C1 segment of cervical spinal cord (tissue), 14 donors: ENCODE data around the gene NCOA5.
"Not testable (repeated sequence)": the region's sequence is repeated elsewhere in the genome, so short reads cannot be mapped to it uniquely, and the experiment has no call there.

Experiments
- DNase-seq, 14 donors: peaks; one replicate each; lab custom pipeline; 2025; lab: John Stamatoyannopoulos, UW

NCOA5 gene

DNA sequence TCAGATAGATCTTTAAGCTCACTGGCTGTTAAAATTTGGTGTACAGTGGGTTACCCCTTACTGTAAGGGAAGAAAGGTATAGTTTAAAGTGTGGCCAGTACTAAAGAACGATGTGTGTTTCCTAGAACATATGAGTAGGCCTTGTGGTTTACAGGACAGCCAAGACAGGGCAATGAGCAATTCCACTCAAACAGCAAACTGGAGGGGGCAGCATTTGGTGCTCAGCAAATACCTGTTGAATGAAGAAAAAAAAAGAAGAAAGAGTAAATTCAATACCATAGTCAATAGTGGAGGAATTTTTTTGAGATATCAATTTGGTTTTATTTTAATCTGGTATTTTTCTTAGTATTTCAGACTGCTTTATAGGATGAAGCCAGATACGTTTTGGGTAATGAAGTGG, 3.8 kb upstream of the NCOA5 start:
- DNase-seq = no peak

DNA sequence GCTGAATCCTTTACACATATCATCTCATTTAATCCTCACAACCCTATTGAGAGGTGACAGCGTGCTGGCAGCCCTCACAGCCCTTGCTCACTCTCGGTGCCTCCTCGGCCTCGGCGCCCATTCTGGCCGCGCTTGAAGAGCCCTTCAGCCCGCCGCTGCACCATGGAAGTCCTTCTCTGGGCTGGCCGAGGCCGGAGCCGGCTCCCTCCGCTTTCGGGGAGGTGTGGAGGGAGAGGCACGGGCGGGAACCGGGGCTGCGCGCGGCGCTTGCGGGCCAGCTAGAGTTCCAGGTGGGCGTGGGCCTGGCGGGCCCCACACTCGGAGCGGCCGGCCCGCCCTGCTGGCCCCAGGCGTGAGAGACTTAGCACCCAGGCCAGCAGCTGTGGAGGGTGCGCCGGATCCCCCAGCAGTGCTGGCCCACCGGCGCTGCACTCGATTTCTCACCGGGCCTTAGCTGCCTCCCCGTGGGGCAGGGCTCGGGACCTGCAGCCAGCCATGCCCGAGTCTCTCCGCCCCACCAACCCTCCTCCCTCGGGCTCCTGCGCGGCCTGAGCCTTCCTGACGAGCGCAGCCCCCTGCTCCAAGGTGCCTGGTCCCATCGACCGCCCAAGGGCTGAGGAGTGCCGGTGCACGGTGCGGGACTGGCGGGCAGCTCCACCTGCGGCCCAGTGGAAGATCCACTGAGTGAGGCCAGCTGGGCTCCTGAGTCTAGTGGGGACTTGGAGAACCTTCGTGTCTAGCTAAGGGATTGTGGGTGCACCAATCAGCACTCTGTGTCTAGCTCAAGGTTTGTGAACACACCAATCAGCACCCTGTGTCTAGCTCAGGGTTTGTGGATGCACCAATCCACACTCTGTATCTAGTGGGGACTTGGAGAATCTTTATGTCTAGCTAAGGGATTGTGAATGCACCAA, 2.1 kb upstream of the NCOA5 start:
- DNase-seq = not testable (repeated sequence)

DNA sequence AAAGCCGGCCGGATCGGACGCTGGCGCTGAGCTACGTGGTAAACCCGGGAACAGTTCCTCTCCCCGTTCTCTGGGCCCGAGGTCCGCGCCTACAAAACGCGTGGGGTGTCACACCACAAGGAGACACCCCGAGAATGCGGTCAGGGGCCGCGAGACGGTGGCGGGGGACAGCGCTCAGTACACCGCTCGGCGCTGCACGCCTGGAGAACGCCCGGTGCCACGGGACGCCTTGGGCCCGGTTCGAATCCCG, 670 bp downstream of the NCOA5 start:
- no peak for DNase-seq

DNA sequence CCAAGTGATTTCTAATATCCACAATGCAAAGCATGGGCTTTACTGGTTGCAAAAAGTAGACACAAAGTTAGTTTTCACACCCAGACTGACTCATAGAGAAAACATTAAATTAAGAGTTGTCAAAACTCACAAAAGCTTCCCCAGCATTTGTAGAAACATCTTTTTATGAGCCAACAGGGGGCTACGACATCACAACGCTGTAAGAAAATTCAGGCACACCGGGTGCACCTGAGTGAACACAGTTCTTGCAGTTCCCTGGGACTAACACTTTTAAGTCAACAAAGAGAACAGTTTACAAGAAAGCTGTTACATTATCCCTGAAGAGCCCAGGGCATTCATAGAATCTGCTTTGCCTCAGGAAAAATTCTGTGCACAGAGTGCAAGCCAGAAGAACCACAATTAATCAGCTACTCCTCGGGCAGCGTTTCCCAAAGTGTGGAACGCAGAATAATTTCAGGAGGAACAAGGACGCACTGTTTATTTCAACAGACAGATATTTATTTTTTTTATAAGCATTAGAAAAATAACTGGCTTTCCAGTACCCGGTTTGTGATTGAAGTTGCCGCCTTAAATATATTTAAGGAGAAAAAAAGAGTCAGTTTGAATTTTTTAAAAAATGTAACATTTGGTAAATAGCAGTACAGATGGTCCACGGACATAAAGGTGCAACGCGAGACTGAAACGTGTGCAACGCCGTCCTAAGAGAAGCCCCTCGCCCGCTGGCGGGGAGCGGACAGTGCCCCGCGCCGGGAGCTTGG, 1.2 kb downstream of the NCOA5 start:
- DNase-seq = peak in 1 of 14 donors; percentile 15

DNA sequence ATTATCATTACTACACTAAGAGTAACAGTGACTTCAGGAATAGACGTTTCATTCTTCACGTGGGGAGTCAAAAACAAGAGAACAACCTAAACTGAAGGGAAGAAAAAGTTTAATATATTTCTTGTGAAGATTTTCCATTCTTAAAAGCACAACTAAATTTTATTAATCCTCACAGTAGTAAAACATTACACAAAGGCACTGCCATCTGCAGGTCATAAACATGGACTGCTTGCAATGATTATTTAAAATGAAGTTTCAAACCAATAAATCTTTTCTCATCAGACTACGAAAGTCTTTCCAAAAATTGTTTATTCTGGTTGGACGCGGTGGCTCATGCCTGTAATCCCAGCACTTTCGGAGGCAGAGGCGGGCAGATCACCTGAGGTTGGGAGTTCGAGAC, 2.6 kb downstream of the NCOA5 start:
- no peak for DNase-seq

DNA sequence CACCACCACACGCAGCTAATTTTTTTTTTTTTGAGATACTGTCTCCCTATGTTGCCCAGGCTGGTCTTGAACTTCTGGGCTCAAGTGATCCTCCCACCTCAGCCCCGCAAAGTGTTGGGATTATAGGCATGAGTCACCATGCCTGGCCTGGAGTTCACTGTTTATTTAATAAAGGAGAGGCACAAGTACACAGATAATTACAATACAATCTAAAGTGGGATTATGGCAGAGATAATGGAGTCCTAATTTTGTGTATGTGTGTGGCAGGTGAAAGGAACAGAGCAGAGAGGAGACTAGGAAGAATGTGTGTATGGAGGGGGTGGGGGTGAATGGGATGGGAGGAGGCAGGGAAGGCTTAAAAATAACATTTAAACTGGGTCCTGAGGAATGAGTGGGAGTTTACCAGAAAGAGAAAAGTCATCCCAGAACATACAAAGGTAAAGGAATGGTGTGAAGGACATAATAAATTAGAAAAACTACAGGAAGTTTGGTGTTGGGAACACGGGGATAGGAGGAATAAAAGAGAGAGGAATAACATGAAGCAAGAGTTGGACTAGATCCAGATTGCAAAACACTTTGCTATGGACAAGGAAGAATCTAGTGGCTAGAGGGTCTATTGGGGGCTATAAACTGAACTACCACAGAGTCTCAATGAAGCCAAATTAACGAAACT, 4.4 kb downstream of the NCOA5 start:
- no peak for DNase-seq

DNA sequence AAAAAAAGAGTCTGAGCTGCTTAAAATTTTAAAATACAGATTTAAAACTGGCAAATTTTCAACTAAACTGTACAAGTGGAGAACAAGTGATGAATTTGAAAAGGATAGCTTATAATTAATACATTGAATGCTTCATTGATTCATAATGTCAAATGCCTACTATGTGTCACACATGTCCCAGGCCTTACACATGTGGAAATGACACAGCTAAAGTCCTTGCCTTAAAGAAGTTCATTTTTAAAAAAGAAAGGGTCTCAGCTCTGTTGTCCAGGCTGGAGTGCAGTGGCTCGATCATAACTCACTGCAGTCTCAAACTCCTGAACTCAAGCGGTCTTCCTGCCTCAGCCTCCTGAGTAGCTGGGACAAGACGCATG, 5.0 kb downstream of the NCOA5 start:
- no peak for DNase-seq

DNA sequence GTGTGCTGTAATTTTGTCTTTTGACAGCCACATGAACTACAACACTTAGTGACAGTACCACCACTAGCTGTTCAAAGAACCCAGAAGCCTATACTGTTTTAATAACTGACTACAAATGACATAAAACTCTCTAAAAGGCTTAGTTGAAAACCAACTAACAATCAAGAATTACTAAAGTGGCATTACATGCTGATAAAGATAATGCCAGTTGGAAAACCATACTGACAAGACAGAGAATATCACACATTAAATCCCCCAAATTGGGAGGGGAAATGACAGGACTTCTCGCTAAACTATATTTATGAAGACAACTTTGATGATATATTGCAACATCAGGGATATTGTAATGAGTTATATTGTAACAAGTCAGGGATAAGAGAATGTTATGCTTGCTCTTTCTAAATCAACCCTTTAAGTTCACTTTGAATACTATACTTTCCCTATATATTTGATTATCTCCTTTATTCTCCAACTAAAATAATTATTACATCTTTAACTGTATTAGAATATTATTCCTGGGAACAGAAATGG, 6.2 kb downstream of the NCOA5 start:
- no peak for DNase-seq

DNA sequence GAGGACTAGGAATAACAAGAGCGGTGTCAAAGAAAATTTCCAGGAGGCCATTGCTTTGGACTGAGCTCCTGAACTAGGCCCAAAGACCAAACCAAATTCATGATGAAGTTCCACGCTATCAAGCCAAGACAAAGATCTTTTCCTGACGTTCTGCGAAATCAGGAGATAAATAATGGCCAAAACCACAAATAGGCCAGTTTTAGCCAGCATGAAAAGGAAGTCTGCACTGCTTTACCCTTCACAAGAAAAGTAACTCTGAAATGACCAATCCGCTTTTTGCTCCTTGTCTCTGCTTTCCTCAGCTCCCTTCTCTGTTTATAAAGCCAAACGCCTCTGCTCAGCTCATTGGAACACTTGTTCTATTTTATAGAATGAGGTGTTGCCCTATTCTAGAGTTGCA, 6.7 kb downstream of the NCOA5 start:
- peak in 1 of 14 donors; percentile 6 for DNase-seq

DNA sequence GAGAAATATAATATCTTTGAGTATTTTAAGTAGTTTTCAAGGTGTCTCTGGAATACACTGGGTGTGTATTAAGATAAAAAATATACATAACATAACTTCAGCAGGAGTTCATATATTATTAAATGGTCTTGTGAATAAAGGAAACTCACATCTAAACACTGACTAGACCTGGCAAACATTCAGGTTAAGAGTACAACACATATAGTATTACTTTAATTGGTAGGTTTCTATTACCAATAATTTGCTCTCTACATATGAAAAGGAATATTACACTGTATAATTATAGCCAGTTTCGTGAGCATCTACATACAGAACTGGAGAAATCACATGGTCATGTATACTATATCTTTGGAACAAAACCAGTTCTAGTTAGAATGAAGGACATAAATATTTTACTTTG, 8.7 kb downstream of the NCOA5 start:
- no peak for DNase-seq

DNA sequence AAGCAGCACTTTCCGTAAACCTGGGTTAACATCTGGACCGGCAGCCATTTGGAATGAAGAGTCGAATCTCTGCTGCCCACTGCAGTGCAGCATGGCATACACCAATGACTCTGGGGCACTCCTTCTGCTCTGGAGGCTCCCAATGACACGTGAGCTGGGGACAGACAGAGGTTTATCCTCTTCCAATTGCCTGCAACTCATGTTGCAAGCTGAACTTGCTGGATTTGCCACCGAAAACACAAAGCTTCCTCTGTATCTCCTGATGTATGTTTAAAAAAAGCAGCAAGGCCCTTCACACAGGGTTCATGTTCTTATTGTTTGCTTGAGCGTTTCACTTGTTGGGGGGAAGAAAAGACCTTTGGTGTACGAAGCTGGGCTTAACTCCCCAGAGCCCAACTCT, 10.8 kb downstream of the NCOA5 start:
- peak in 3 of 14 donors; percentile 13 to 29 (median 24) for DNase-seq

DNA sequence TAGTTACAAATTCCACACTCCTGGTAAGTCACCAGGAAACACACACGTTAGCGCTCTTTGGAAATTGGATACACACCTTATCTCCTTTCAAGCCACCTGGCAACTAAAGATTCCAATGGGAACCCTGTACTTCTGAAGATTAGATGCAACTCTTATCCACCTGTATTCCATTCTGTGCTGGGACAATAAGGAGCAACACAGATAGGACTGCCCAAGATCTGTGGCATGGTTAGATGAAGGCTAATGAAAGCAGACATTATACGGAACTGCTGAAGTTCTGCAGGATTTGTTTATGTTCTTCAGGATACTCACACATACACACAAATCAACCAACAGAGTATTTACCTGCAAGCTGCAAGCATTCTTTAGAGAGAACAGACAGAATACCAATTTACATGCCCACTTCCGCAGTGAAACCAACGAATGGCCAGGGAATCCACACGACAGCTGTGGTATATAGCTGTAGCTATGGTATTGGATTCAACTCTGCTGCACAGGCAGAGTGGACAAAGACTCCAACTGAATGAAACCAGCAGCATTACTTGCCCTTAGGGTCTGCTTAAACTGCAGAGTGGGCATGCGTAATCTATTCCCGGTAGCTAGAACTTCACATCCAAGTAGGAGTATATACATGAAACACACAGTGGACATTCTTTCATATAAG, 12.0 kb downstream of the NCOA5 start:
- no peak for DNase-seq

DNA sequence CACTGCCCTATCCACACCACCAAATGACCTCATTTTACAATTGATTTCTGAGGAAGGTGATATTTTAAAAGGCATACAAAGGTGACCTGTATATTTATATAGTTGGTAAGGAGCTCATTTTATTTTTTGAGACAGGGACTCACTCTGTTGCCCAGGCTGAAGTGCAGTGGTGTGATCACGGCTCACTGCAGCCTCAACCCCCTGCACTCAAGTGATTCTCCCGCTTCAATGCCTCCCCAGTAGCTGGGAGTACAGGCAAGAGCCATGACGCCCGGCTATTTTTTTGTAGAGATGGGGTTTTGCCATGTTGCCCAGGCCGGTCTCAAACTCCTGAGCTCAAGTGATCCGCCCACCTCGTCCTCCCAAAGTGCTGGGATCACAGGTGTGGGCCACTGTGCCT, 13.0 kb downstream of the NCOA5 start:
- DNase-seq = no peak

DNA sequence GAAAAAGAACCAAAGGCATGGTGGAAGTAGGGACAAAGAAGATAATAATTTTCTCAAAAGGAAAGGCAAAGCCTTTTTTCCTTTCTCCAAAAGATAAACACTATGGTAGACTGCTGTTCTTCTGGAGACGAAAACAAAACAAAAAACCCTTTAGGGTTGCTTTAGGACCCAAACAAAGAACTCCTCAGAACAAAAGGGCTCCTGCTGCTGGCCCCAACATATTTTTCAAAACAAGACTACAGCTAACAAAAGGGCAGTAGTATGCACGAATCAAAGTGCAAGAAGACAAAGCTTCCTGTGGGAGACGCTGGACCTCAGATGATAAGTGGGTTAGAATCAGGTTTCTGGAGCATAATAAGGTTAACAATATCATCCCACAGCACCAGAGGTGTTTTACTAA, 15.8 kb downstream of the NCOA5 start:
- DNase-seq = no peak

DNA sequence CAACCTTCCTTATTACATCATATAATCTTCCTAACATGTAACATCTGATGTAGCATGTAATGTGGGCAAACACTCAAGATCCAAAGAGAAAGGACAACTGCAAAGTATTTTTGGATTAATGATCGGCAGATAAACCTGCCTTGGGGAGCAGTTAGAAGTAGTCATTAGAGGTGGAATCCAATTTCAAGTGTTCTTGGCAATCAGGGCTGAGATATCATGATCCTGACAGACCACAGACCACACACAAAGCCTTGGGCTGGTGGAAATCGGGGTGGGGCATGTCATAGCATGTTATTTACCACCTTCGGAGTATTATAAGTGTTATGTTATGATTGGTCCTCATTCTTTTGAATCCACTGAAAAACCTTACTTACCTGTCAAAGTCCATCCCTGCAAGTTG, 16.3 kb downstream of the NCOA5 start:
- DNase-seq = no peak

DNA sequence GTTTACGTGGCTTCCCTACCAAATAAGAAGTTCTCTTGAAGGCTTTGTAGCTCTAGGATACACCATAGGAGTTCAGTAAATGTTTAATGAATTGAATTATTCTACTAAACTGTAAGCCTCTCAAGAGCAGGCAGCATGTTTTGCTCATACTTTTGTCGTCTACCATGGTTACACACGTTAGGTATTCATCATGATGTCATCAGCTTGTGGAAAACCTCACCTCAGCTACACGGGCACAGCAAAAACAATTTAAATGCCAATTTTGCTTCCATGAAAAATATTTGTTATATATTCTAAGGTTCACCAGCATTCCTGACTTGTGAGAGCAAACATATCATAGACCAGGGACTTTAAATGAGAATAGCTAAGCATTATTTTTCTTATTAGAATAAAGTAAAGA, 16.7 kb downstream of the NCOA5 start:
- no peak for DNase-seq

DNA sequence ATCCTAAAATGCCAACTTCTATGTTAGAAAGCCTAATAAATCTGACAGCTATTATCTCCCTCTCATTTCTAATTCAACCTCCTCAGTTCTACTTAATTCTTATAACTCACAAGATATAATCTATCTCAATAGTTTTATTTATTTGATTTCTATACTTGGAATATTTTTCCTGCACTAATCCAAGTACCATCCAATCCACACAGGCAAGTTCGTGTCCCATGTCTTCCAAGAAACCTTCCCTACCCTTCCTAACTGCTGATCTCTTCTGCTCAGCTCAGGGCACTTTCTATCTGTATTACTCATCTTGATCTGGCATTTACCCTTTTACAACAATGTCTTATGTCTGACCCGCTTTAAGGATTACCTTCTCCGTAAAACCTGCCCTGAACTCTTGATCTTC, 18.2 kb downstream of the NCOA5 start:
- DNase-seq = no peak

DNA sequence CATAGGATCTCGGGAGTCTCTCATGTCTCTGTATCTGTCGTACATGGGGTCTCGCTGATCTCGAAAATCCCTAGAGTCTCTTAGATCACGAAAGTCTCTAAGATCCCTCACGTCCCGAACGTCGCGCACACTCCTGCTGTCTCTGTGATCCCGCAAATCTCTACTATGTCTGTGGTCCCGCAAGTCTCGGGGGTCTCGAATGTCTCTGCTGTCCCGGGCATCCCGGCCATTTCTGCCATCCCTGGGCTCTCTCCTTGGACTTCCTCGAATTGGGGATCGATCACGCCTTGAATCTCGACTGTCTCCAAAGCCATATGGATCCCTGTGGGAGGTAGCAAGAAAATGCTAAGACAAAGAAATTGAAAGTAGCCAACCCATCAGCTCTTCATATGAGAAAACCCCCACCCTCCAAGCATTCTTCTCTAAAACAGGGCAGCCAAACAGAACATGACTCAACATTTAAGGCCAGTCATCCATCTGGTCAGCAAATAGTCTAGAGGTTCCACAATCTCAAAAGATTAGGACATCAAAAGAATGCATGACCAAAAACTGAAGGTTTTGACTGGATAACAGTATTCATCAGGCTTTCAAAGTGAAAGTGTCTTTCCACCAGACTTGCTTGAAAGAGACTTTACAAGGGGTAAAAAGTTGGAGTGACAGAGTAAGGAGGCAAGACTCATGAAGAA, 19.4 kb downstream of the NCOA5 start:
- DNase-seq = no peak

DNA sequence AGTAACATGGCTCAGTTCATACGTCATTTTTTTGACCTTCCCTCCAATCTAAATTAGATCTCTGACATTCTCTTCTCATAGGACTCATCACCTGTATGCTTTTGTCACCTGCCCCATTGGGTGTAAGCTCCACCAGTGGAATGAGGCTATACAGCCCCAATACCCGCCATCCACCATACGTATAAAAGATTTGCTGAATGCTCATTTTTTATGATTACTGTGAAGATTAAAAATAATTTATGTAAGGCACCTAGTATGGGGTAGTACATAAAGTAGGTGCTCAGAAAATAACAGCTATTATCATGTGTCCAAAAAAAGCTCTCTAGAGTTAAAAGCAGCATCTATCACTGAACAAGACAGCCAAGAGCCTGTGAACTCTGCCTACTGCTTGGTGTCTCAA, 24.1 kb downstream of the NCOA5 start:
- DNase-seq = no peak

DNA sequence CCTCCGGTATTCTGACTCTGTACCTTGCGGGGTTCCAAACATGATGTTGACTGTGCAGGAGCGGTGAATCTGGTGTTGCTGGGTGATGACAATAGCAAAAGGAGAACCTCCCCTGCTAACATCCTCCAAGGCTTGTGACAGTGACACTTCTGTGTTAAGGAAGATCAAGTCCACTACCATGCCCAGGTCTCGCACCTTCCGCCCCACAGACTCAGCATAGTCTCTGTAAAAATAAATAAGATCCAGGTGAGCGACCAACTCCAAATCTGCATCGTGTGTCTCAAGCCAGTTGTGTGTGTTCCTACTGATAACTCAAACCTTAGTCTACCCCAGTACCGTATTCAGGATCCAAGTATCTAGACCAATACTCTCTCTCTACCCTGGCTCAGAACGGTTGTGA, 24.8 kb downstream of the NCOA5 start:
- DNase-seq = no peak

DNA sequence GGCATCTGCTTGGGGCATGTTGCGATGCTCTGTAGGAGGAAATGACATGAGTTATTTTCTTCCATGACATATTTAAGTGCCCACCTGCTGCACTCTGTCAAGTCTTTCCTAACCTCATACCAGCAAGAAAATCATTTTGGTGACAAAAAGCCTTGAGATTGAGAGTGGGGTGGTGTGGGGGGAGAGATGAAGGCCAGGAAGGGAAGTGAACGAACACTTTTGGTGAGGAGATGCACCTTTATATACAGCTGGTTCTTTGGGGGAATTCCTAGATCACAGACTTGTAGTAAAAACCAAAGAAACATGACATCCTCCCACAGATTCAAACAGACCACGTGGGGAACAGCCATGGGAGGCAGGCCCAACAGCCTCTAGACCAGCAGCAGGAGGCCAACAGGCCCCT, 26.1 kb downstream of the NCOA5 start:
- no peak for DNase-seq
